ENCODE results near the gene PMFBP1. TPM values are rescaled to one million over a fixed set of nuclear protein-coding genes. Genes with fewer than 3 reads are reported as not detected.

Gene PMFBP1
- total and polyA plus RNA-seq, 4 donors, result 0.62 to 1.3 (median 1.0) TPM

DNA sequence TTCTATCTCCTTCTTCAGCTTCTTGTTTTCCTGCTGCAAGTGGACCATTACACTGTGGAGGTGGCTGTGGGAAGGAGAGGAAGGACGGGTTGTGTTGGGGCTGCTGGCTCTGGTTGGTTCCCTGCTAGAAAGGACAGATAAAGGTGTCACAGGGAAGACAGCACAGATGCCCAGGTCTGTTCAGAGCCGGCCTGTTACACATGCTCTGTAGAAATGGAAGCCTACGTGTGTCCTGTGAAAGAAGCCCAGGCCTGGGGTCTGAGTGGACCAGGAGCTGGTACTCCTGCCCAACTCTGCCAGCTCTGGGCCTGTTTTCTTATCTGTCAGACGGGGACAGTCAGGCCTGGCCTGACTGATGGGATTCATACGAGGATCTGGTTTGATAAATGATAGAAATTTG, 51.9 kb downstream of the PMFBP1 start:
- H3K4me1 ChIP-seq (ENCODE audit: control insufficient read depth in 5 of 5, insufficient read depth in 5 of 5, low read length in 5 of 5), result peaks cover 0 to 2% (median 0%) of the 10 kb centered on the region in 5 donors
- no peaks in the 10 kb centered on the region for H3K9me3 ChIP-seq (ENCODE audit: control insufficient read depth in 4 of 4, insufficient read depth in 3 of 4, low read length in 3 of 4)

DNA sequence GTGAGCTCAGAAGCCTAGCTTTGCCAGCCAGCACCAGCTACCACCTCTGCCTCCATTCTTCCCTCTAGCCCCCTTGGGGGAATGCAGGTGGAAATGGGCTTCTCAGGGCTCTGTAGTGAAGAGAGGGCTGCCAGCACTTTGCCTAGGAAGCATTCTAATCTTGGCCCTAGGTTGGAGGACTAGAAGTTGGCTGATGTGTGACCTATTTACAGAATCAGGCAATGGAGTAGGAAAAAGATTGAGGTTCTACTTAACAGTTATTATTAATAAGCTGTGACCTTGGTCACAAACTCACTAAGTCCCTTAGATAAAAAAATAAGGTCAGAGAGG, 58.4 kb downstream of the PMFBP1 start:
- TF ChIP-seq, protein P1, sequence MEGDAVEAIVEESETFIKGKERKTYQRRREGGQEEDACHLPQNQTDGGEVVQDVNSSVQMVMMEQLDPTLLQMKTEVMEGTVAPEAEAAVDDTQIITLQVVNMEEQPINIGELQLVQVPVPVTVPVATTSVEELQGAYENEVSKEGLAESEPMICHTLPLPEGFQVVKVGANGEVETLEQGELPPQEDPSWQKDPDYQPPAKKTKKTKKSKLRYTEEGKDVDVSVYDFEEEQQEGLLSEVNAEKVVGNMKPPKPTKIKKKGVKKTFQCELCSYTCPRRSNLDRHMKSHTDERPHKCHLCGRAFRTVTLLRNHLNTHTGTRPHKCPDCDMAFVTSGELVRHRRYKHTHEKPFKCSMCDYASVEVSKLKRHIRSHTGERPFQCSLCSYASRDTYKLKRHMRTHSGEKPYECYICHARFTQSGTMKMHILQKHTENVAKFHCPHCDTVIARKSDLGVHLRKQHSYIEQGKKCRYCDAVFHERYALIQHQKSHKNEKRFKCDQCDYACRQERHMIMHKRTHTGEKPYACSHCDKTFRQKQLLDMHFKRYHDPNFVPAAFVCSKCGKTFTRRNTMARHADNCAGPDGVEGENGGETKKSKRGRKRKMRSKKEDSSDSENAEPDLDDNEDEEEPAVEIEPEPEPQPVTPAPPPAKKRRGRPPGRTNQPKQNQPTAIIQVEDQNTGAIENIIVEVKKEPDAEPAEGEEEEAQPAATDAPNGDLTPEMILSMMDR (IDR thresholded peaks at IDR 0.05; ENCODE audit: control extremely low read depth, extremely low read depth), result no peak
- no peaks in the 10 kb centered on the region for H3K27me3 ChIP-seq (ENCODE audit: control insufficient read depth in 3 of 3, insufficient read depth in 3 of 3, low read length in 2 of 3)
- H3K36me3 ChIP-seq (ENCODE audit: control insufficient read depth in 4 of 4, insufficient read depth in 4 of 4, low read length in 4 of 4), result peaks cover 22 to 41% (median 26%) of the 10 kb centered on the region in 4 donors
- DNase-seq, result no peak
- no peak overlapping the region for H3K9ac ChIP-seq (ENCODE audit: insufficient read depth in 1 of 2, low read length in 2 of 2)
- H3K9me3 ChIP-seq (ENCODE audit: control insufficient read depth in 4 of 4, insufficient read depth in 3 of 4, low read length in 3 of 4), result no peaks in the 10 kb centered on the region
- no peak for ATAC-seq (ENCODE audit: insufficient read depth, low FRiP score)
- no peak overlapping the region for H3K4me3 ChIP-seq
- H3K27ac ChIP-seq (ENCODE audit: low read depth in 1 of 2, low read length in 1 of 2), result no peak overlapping the region
- no peaks in the 10 kb centered on the region for H3K4me1 ChIP-seq (ENCODE audit: control insufficient read depth in 5 of 5, insufficient read depth in 5 of 5, low read length in 5 of 5)

More for the DNA sequence above, 51.9 kb downstream of the PMFBP1 start:
- Histone ChIP-seq H3K4me3 (no peak overlapping the region), H3K36me3 (ENCODE audit: control insufficient read depth in 4 of 4, insufficient read depth in 4 of 4, low read length in 4 of 4) (no peaks in the 10 kb centered on the region), H3K27ac (ENCODE audit: low read depth in 1 of 2, low read length in 1 of 2) (no peak overlapping the region), H3K9ac (ENCODE audit: insufficient read depth in 1 of 2, low read length in 2 of 2) (no peak overlapping the region), H3K27me3 (ENCODE audit: control insufficient read depth in 3 of 3, insufficient read depth in 3 of 3, low read length in 2 of 3) (no peaks in the 10 kb centered on the region)
- TF ChIP-seq, protein P1 (IDR thresholded peaks at IDR 0.05; ENCODE audit: control extremely low read depth, extremely low read depth), result no peak
- ATAC-seq (ENCODE audit: insufficient read depth, low FRiP score), result no peak
- DNase-seq, result no peak
- 92 to 96% methylated on average over 5 of the region's 5 CpGs for WGBS, 2 donors

DNA sequence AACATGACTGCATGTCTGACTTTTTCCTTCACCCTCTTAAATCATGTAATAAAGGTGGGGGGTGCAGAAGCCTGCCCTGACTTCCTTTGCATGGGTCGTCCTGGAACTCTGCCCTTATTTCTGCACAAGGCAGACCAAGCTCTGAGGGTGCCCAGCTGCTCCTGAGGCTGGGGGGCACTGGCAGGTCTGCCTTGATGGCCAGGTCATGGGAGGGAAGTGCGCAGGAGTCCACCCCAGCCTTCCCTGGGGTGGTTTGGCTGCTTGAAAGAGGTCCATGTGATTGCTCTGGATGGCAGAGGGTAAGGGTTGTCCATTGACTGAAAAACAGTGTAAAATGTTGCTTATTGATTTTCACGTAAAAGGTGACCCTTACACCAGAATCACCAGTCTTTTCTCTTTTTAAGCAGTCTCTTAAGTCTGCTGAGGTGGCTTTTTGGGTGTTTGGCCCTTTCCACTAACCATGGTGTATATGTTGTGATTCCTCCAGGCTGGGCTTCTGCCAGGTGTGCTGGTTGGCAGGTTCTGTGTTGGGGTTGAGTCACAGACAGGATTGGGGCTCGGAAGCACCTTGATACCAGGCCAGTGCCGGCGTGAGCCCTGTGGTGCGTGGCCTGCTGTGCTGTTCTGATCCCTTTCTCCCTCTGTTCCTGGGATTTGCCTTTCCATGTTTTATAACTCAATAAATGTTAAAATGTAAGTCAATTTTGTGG, 58.9 kb downstream of the PMFBP1 start:
- Histone ChIP-seq H3K27me3 (ENCODE audit: control insufficient read depth in 3 of 3, insufficient read depth in 3 of 3, low read length in 2 of 3) (no peaks in the 10 kb centered on the region), H3K9ac (ENCODE audit: insufficient read depth in 1 of 2, low read length in 2 of 2) (no peak overlapping the region), H3K4me3 (no peak overlapping the region), H3K4me1 (ENCODE audit: control insufficient read depth in 5 of 5, insufficient read depth in 5 of 5, low read length in 5 of 5) (no peaks in the 10 kb centered on the region), H3K36me3 (ENCODE audit: control insufficient read depth in 4 of 4, insufficient read depth in 4 of 4, low read length in 4 of 4) (peaks cover 24 to 46% (median 29%) of the 10 kb centered on the region in 4 donors), H3K9me3 (ENCODE audit: control insufficient read depth in 4 of 4, insufficient read depth in 3 of 4, low read length in 3 of 4) (no peaks in the 10 kb centered on the region), H3K27ac (ENCODE audit: low read depth in 1 of 2, low read length in 1 of 2) (no peak overlapping the region)
- ATAC-seq (ENCODE audit: insufficient read depth, low FRiP score), result no peak
- TF ChIP-seq, protein P1 (IDR thresholded peaks at IDR 0.05; ENCODE audit: control extremely low read depth, extremely low read depth), result no peak
- WGBS, 2 donors, result 93 to 99% methylated on average over 7 of the region's 7 CpGs
- DNase-seq, result no peak

DNA sequence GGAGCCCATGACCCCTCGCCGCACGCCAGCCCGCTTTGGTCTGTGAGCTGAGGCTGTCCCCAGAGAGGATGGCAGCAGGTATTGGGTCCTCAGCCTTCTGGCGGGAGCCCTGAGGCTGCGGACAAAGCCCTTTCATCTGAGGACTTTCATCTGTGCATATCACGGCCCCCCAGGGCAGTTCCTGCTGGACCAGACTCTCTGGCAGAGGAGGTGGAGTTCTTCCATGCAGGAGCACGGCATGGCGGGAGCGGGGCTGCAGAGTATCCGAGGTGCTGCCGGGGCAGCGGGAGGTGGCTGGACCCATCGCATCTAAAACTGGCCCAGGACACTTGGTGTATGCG, 59.5 kb downstream of the PMFBP1 start:
- Histone ChIP-seq H3K4me3 (no peak overlapping the region), H3K4me1 (ENCODE audit: control insufficient read depth in 5 of 5, insufficient read depth in 5 of 5, low read length in 5 of 5) (no peaks in the 10 kb centered on the region), H3K9ac (ENCODE audit: insufficient read depth in 1 of 2, low read length in 2 of 2) (no peak overlapping the region), H3K9me3 (ENCODE audit: control insufficient read depth in 4 of 4, insufficient read depth in 3 of 4, low read length in 3 of 4) (no peaks in the 10 kb centered on the region), H3K36me3 (ENCODE audit: control insufficient read depth in 4 of 4, insufficient read depth in 4 of 4, low read length in 4 of 4) (peaks cover 25 to 50% (median 33%) of the 10 kb centered on the region in 4 donors), H3K27me3 (ENCODE audit: control insufficient read depth in 3 of 3, insufficient read depth in 3 of 3, low read length in 2 of 3) (no peaks in the 10 kb centered on the region), H3K27ac (ENCODE audit: low read depth in 1 of 2, low read length in 1 of 2) (no peak overlapping the region)
- DNase-seq (no peak), ATAC-seq (ENCODE audit: insufficient read depth, low FRiP score) (no peak)
- TF ChIP-seq, protein P1 (IDR thresholded peaks at IDR 0.05; ENCODE audit: control extremely low read depth, extremely low read depth), result no peak
- 97% methylated on average over 15 of the region's 15 CpGs for WGBS, 2 donors
